ENCODE results near the gene TM2D3.

The TM2D3 gene

GRCh38 chr15:101654171-101654570, 2.0 kb upstream of the TM2D3 start:
- Mint-ChIP-seq H3K9me3 (no peaks in the 10 kb centered on the region), H3K36me3 (ENCODE audit: low read depth) (peaks cover 5% of the 10 kb centered on the region), H3K4me3 (peak overlapping the region; percentile 48 to 83 (median 76)), H3K27ac (peak overlapping the region; percentile 19 to 68 (median 53)), H3K27me3 (ENCODE audit: low read depth) (no peaks in the 10 kb centered on the region), H3K4me1 (peaks cover 21% of the 10 kb centered on the region)
- TF ChIP-seq CTCF (IDR thresholded peaks at IDR 0.05; ENCODE audit: unreplicated experiment in 3 of 3), result no peak

- no peak for TF ChIP-seq CTCF (IDR thresholded peaks at IDR 0.05; ENCODE audit: unreplicated experiment in 3 of 3)
- H3K9me3 Mint-ChIP-seq, result no peaks in the 10 kb centered on the region
- H3K36me3 Mint-ChIP-seq (ENCODE audit: low read depth), result peaks cover 15% of the 10 kb centered on the region
- H3K4me1 Mint-ChIP-seq, result peaks cover 22% of the 10 kb centered on the region
- peak overlapping the region; percentile 79 to 90 (median 87) for H3K27ac Mint-ChIP-seq
- H3K4me3 Mint-ChIP-seq, result peak overlapping the region; percentile 90 to 97 (median 94)
- no peaks in the 10 kb centered on the region for H3K27me3 Mint-ChIP-seq (ENCODE audit: low read depth)
These were observed 727 bp upstream of the TM2D3 start for GRCh38 chr15:101652786-101653430.

- no peaks in the 10 kb centered on the region for H3K9me3 Mint-ChIP-seq
- peaks cover 21% of the 10 kb centered on the region for H3K36me3 Mint-ChIP-seq (ENCODE audit: low read depth)
- peak overlapping the region; percentile 72 to 90 (median 87) for H3K27ac Mint-ChIP-seq
- no peak for TF ChIP-seq CTCF (IDR thresholded peaks at IDR 0.05; ENCODE audit: unreplicated experiment in 3 of 3)
- peak overlapping the region; percentile 90 to 97 (median 94) for H3K4me3 Mint-ChIP-seq
- peaks cover 22% of the 10 kb centered on the region for H3K4me1 Mint-ChIP-seq
- H3K27me3 Mint-ChIP-seq (ENCODE audit: low read depth), result no peaks in the 10 kb centered on the region
These were observed 555 bp downstream of the TM2D3 start for GRCh38 chr15:101651554-101652097.

GRCh38 chr15:101650145-101650544, 2.0 kb downstream of the TM2D3 start:
- no peak for TF ChIP-seq CTCF (IDR thresholded peaks at IDR 0.05; ENCODE audit: unreplicated experiment in 3 of 3)
- Mint-ChIP-seq H3K4me3 (peak overlapping the region; percentile 54 to 79 (median 72)), H3K27ac (peak overlapping the region in 1 of 3 experiments; percentile 20), H3K9me3 (no peaks in the 10 kb centered on the region), H3K4me1 (peaks cover 22% of the 10 kb centered on the region), H3K36me3 (ENCODE audit: low read depth) (peaks cover 36% of the 10 kb centered on the region), H3K27me3 (ENCODE audit: low read depth) (no peaks in the 10 kb centered on the region)

GRCh38 chr15:101648356-101648755, 3.8 kb downstream of the TM2D3 start:
- no peak for TF ChIP-seq CTCF (IDR thresholded peaks at IDR 0.05; ENCODE audit: unreplicated experiment in 3 of 3)
- no peak overlapping the region for H3K4me3 Mint-ChIP-seq
- H3K4me1 Mint-ChIP-seq, result peaks cover 22% of the 10 kb centered on the region
- H3K27me3 Mint-ChIP-seq (ENCODE audit: low read depth), result no peaks in the 10 kb centered on the region
- H3K36me3 Mint-ChIP-seq (ENCODE audit: low read depth), result peaks cover 47% of the 10 kb centered on the region
- H3K27ac Mint-ChIP-seq, result no peak overlapping the region
- no peaks in the 10 kb centered on the region for H3K9me3 Mint-ChIP-seq

GRCh38 chr15:101647251-101647650, 4.9 kb downstream of the TM2D3 start:
- peaks cover 52% of the 10 kb centered on the region for H3K36me3 Mint-ChIP-seq (ENCODE audit: low read depth)
- H3K4me3 Mint-ChIP-seq, result no peak overlapping the region
- TF ChIP-seq CTCF (IDR thresholded peaks at IDR 0.05; ENCODE audit: unreplicated experiment in 3 of 3), result no peak
- no peaks in the 10 kb centered on the region for H3K9me3 Mint-ChIP-seq
- H3K27ac Mint-ChIP-seq, result no peak overlapping the region
- no peaks in the 10 kb centered on the region for H3K27me3 Mint-ChIP-seq (ENCODE audit: low read depth)
- H3K4me1 Mint-ChIP-seq, result peaks cover 26% of the 10 kb centered on the region
